ENCODE results near the gene RNASET2.
"Not testable (repeated sequence)": the region's sequence is repeated elsewhere in the genome, so short reads cannot be mapped to it uniquely, and the experiment has no call there.

The RNASET2 gene

DNA sequence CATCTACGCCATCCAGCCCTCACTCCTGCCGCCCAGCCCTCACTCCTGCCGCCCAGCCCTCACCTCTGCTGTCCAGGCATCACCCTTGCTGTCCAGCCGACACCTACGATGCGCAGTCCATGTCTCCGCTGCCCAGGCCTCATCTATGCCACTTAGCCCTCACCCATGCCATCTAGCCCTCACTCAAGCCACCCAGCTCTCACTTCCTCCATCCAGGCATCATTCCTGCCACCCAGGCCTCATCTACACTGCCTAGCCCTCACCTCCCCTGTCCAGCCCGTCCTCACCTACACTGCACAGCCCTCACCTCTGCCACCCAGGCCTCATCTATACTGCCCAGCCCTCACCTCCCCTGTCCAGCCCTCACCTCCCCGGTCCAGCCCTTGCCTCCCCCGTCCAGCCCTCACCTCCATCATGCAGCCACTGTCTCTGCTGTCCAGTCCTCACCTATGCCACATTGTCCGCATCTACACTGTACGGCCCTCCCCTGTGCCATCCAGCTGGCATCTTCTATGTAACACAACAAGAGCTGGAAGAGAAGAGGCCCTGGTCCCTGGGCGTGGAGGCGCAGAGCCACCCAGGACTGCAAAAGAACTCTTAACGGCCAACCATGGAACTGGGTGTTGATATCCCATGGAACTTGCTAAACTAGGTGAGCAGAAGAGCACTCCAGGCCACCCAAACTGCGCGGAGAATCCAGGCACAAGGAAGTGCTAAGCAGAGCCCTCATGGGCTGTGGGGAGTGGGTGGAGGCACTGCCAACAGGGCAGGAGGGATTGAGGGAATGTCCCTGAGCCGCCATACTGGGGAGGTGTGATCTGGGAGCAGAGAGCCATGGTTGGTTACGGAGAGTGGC, 31.0 kb downstream of the RNASET2 start:
- no peak for DNase-seq (ENCODE audit: low read depth in 2 of 2)

GRCh38 chr6:166924531-166924930, 31.8 kb downstream of the RNASET2 start:
- TF ChIP-seq CTCF (IDR thresholded peaks at IDR 0.05; ENCODE audit: low read depth, low read length): no peak
- no peak overlapping the region for H3K4me3 ChIP-seq (replicated peaks in 1 of 2; ENCODE audit: low read depth in 2 of 2, low read length in 2 of 2)
- DNase-seq (ENCODE audit: low read depth in 2 of 2): no peak

More for the DNA sequence above, 31.0 kb downstream of the RNASET2 start:
- H3K4me3 ChIP-seq (replicated peaks in 1 of 2; ENCODE audit: low read depth in 2 of 2, low read length in 2 of 2): no peak overlapping the region
- no peak for TF ChIP-seq CTCF (IDR thresholded peaks at IDR 0.05; ENCODE audit: low read depth, low read length)

GRCh38 chr6:166922937-166923336, 33.4 kb downstream of the RNASET2 start:
- no peak for DNase-seq (ENCODE audit: low read depth in 2 of 2)
- TF ChIP-seq CTCF (IDR thresholded peaks at IDR 0.05; ENCODE audit: low read depth, low read length): no peak
- no peak overlapping the region for H3K4me3 ChIP-seq (replicated peaks in 1 of 2; ENCODE audit: low read depth in 2 of 2, low read length in 2 of 2)

GRCh38 chr6:166921570-166921969, 34.8 kb downstream of the RNASET2 start:
- DNase-seq (ENCODE audit: low read depth in 2 of 2): no peak

GRCh38 chr6:166916824-166917223, 39.5 kb downstream of the RNASET2 start:
- no peak for DNase-seq (ENCODE audit: low read depth in 2 of 2)
- no peak for TF ChIP-seq CTCF (IDR thresholded peaks at IDR 0.05; ENCODE audit: low read depth, low read length)
- no peak overlapping the region for H3K4me3 ChIP-seq (replicated peaks in 1 of 2; ENCODE audit: low read depth in 2 of 2, low read length in 2 of 2)

More at GRCh38 chr6:166921570-166921969, 34.8 kb downstream of the RNASET2 start:
- H3K4me3 ChIP-seq (replicated peaks in 1 of 2; ENCODE audit: low read depth in 2 of 2, low read length in 2 of 2): no peak overlapping the region
- no peak for TF ChIP-seq CTCF (IDR thresholded peaks at IDR 0.05; ENCODE audit: low read depth, low read length)

DNA sequence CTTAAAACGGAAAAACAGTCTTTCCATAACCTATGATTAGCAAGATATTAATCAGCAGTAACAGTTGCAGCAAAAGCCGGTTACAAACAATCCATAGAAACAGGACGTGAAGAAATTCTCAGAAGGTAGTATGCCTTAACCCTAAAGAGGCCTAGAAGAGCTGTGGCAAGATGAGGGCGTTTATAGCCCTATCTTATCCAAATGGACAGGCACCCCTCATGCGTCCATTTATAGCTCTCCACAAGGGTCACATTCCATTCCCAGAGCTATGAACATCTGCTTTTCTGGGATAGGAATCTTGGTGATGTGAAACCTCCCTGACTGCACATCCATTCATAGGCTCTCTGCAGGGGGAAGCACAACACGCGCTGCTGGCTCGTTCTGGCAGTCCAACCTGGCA, 40.9 kb downstream of the RNASET2 start:
- DNase-seq (ENCODE audit: low read depth in 2 of 2); H3K4me3 ChIP-seq (replicated peaks in 1 of 2; ENCODE audit: low read depth in 2 of 2, low read length in 2 of 2): not testable (repeated sequence)

GRCh38 chr6:166914952-166915351, 41.4 kb downstream of the RNASET2 start:
- not testable (repeated sequence) for H3K4me3 ChIP-seq (replicated peaks in 1 of 2; ENCODE audit: low read depth in 2 of 2, low read length in 2 of 2); DNase-seq (ENCODE audit: low read depth in 2 of 2)

DNA sequence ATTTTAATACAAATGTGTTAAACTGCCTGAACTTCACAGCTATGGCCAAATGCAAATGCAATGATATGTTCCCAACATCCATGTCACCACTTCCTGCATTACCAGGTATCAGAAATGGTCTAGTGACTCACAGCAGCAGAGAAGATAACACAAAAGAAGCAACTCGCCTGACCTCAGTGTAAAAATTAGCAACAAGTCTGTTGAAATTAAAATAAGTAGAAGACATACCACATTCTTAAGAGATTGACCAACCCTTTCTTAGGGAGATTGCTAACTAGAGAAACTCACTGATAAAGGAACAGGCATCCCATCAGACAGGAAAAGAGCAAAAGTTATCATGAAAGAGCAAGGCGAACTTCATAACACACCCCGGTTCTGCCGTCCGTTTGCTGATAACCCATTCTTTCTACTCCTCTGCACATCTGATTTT, 45.1 kb downstream of the RNASET2 start:
- no peak overlapping the region for H3K4me3 ChIP-seq (replicated peaks in 1 of 2; ENCODE audit: low read depth in 2 of 2, low read length in 2 of 2)
- TF ChIP-seq CTCF (IDR thresholded peaks at IDR 0.05; ENCODE audit: low read depth, low read length): no peak
- no peak for DNase-seq (ENCODE audit: low read depth in 2 of 2)
